ENCODE measurements around the gene ATE1.

GRCh38 chr10:121959671-121960070 is 31.8 kb upstream of the ATE1 start:
- TF ChIP-seq CTCF (IDR thresholded peaks at IDR 0.05) (no peak), EZH2 (IDR thresholded peaks at IDR 0.05; ENCODE audit: borderline replicate concordance, insufficient read depth, low read depth, low read length, poor library complexity, severe bottlenecking) (no peak)

Data from B cell (primary cell).